Vagina (tissue), 2 donors: ENCODE results near the gene HERC4.

Source experiments
- CTCF ChIP-seq, 3 experiments: fragments of 450-650 bp in 2 of 3; fragments of 200-600 bp in 1 of 3; sonication (generic) in 1 of 3; IDR thresholded peaks; one replicate each; pipeline ENCODE4 v1.5.1; 2017 to 2019; ENCODE audit warnings: antibody characterized with exemption in 3 of 3, mild to moderate bottlenecking in 2 of 3, moderate library complexity in 2 of 3
- POLR2A ChIP-seq, 2 donors: fragments of 450-650 bp; IDR thresholded peaks; one replicate each; pipeline ENCODE4 v1.6.1; 2017; ENCODE audit warnings: antibody characterized with exemption in 2 of 2, mild to moderate bottlenecking in 2 of 2, moderate library complexity in 2 of 2
- POLR2AphosphoS5 ChIP-seq, 2 donors: sonication (generic); formaldehyde crosslinking; IDR thresholded peaks; one replicate each; pipeline ENCODE4 v1.9.0; 2017; ENCODE audit warnings: antibody characterized with exemption in 2 of 2, mild to moderate bottlenecking in 2 of 2, low read depth in 1 of 2; ENCODE audit not compliant: insufficient read depth in 1 of 2

DNA sequence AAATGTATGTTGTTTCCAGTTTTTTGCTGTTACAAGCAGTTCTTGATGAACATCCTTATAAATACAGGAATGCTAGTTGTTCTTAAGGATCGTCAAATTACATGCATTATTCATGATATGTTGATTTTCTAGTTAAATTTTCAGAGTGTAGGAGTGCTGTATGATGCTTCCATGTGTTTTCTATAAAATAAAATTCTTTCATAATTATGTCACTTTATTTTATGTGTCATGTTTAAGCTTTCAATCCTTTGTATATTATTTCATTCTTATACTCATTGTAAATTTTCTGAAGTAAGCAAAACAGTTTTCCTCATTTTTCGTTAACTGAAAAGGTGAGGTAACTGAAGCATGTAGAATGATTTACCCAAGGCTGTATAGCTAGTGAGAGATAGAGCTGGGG is 17.4 kb upstream of the HERC4 start:
- TF ChIP-seq CTCF (IDR thresholded peaks at IDR 0.05) (no peak), POLR2A (IDR thresholded peaks at IDR 0.05) (no peak), POLR2AphosphoS5 (IDR thresholded peaks at IDR 0.05; ENCODE audit: insufficient read depth in 1 of 2, low read depth in 1 of 2) (no peak)
